Epithelial cell of proximal tubule (primary cell): ENCODE data around the gene HACD2. TPM values are rescaled to one million over a fixed set of nuclear protein-coding genes. Genes with fewer than 3 reads are reported as not detected.
A peak's percentile ranks its signal among the peaks of the same experiment; 100 is the strongest.

Experiments used
- DNase-seq: peaks from one replicate; pipeline ENCODE4 v3.0.0-alpha.2; 2011; ENCODE audit warnings: low read depth
- H3K4me3 ChIP-seq: 2 replicates; pipeline ENCODE4 v1.5.1; 2011; ENCODE audit warnings: low read depth, mild to moderate bottlenecking, low read length
- CTCF ChIP-seq: conservative IDR thresholded peaks from 2 replicates; pipeline ENCODE4 v1.5.1; 2012; ENCODE audit warnings: low read depth, mild to moderate bottlenecking, low read length
- total RNA-seq: library from RNA; depleted of rRNA; stranded (reverse); fragments of >200 nt; gene quantifications from 2 replicates; pipeline ENCODE4 v1.2.3, GENCODE V29; 2015

HACD2 gene
- total RNA-seq, 1 donor from 2014 or later = 22.8 TPM

DNA sequence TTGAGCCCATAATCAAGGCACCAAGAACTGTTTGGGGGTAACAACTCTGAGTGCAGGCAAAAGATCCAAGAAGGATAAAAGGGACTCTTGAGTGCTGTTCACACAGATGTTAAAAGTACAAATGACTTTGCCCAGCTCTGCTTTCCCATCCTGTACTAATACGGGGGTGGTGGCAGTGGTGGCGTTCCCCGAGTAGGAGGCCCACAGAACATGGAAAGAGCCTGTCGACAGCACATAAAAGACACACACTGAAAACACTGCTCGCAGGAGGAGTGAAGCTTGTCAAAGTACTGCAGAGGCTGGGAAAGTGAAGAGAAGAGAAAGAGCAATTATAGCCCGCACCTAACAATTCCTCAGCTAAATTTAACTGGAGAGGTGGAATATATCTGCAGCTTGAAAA, 40.9 kb downstream of the HACD2 start:
- TF ChIP-seq CTCF = no peak
- no peak overlapping the region for H3K4me3 ChIP-seq
- DNase-seq = no peak

- no peak for DNase-seq
- no peak overlapping the region for H3K4me3 ChIP-seq
- TF ChIP-seq CTCF = no peak
These were observed 44.6 kb downstream of the HACD2 start for GRCh38 chr3:123540285-123540684.

GRCh38 chr3:123536153-123536895, 48.5 kb downstream of the HACD2 start:
- DNase-seq = no peak
- no peak for TF ChIP-seq CTCF
- no peak overlapping the region for H3K4me3 ChIP-seq

DNA sequence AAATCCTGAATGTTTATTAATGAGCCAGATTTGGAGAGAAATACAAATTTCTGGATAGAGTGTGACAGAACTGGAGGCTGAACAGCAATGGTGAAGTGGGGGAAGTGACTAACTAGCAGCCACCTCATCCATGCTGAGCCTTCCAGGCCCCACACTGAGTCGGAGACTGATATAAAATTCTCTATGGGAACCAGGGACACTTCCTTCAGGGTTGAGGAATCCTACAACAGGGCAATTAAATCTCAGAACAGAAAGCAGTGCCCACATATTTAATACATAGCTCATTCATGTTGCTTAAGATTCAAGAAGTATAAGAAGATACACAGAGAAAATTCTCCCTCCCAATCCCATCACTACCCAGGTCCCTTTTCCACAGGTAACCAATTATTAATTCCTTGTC, 49.3 kb downstream of the HACD2 start:
- DNase-seq = peak; percentile 10

GRCh38 chr3:123534264-123534663, 50.6 kb downstream of the HACD2 start:
- no peak for TF ChIP-seq CTCF
- no peak for DNase-seq
- H3K4me3 ChIP-seq = no peak overlapping the region

More for the DNA sequence above, 49.3 kb downstream of the HACD2 start:
- no peak overlapping the region for H3K4me3 ChIP-seq
- TF ChIP-seq CTCF = no peak

DNA sequence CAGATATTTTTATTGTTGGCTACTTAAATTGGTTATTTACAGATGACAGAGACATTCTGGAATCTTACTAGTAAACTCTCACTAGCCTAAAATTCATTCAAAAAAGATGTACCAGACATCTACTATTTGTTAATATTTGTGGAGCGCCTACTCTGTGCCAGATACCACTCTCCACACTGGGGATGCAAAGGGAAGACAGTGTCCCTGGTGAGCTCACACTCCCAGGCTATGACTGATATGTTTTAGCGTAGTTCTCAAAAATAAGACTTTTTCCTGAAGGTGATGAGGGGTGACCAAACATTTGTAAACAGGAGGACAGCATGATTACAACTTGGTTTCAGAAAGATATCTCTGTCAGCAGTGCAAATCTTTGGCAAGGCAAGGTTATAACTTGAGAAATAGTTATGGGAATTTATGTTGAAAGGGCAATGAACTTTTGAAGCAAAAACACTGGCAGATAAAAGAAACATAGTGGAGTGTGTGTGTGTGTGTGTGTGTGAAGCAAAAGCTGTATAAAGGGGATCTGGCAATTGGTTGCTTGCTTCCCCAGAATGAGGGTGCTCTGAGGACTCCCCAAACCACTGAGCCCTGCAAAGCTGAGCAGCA, 51.2 kb downstream of the HACD2 start:
- H3K4me3 ChIP-seq = no peak overlapping the region
- no peak for TF ChIP-seq CTCF
- no peak for DNase-seq

GRCh38 chr3:123528130-123528529, 56.7 kb downstream of the HACD2 start:
- H3K4me3 ChIP-seq = no peak overlapping the region
- no peak for TF ChIP-seq CTCF
- DNase-seq = no peak
